BLaER1 (cell line): ENCODE measurements around the gene FES.
A peak's percentile ranks its signal among the peaks of the same experiment; 100 is the strongest.
"Not testable (repeated sequence)": the region's sequence is repeated elsewhere in the genome, so short reads cannot be mapped to it uniquely, and the experiment has no call there.

ENCODE experiments used
- H3K27ac ChIP-seq: shearing (Covaris generic); formaldehyde crosslinking; 2 replicates; pipeline ENCODE4 v1.8.1; 2022
- H3K27me3 ChIP-seq: shearing (Covaris generic); formaldehyde crosslinking; 2 replicates; pipeline ENCODE4 v1.8.1; 2022
- H3K36me3 ChIP-seq: shearing (Covaris generic); formaldehyde crosslinking; 2 replicates; pipeline ENCODE4 v1.8.1; 2022
- H3K4me1 ChIP-seq: shearing (Covaris generic); formaldehyde crosslinking; 2 replicates; pipeline ENCODE4 v1.8.1; 2022
- H3K4me2 ChIP-seq: shearing (Covaris generic); formaldehyde crosslinking; 2 replicates; pipeline ENCODE4 v1.8.1; 2022
- H3K4me3 ChIP-seq: shearing (Covaris generic); formaldehyde crosslinking; 2 replicates; pipeline ENCODE4 v1.8.1; 2022
- H3K9ac ChIP-seq: shearing (Covaris generic); formaldehyde crosslinking; 2 replicates; pipeline ENCODE4 v1.8.1; 2022
- H3K9me3 ChIP-seq: shearing (Covaris generic); formaldehyde crosslinking; 2 replicates; pipeline ENCODE4 v1.8.1; 2022
- H4K20me1 ChIP-seq: shearing (Covaris generic); formaldehyde crosslinking; 2 replicates; pipeline ENCODE4 v1.8.1; 2022
- Cebpa-rat ChIP-seq: shearing (Covaris generic); IDR thresholded peaks from 2 replicates; pipeline ENCODE4 v1.8.1; 2022

FES gene

GRCh38 chr15:90907051-90907660 lies 22.9 kb downstream of the FES start:
- Histone ChIP-seq H3K27me3 (no peaks in the 10 kb centered on the region), H3K4me1 (peaks cover 22% of the 10 kb centered on the region), H3K4me2 (no peak overlapping the region), H4K20me1 (peaks cover 9% of the 10 kb centered on the region; the same call in 1 of the 2 replicates), H3K9me3 (no peaks in the 10 kb centered on the region), H3K36me3 (peaks cover 76% of the 10 kb centered on the region), H3K9ac (0 out of 2 replicates have a peak overlapping the region, but pooled peaks have one; percentile 14), H3K27ac (no peak overlapping the region), H3K4me3 (no peak overlapping the region)
- no peak for TF ChIP-seq Cebpa-rat

- Histone ChIP-seq H3K9me3 (no peaks in the 10 kb centered on the region), H4K20me1 (peaks cover 9% of the 10 kb centered on the region; the same call in 1 of the 2 replicates), H3K36me3 (peaks cover 84% of the 10 kb centered on the region), H3K27me3 (no peaks in the 10 kb centered on the region), H3K4me1 (peaks cover 22% of the 10 kb centered on the region), H3K4me3 (no peak overlapping the region), H3K27ac (no peak overlapping the region), H3K4me2 (no peak overlapping the region), H3K9ac (0 out of 2 replicates have a peak overlapping the region, but pooled peaks have one; percentile 14)
- no peak for TF ChIP-seq Cebpa-rat
Observed at GRCh38 chr15:90907838-90908507, 23.7 kb downstream of the FES start.

- not testable (repeated sequence) for H3K27me3 ChIP-seq, H4K20me1 ChIP-seq, H3K27ac ChIP-seq, H3K4me3 ChIP-seq, H3K9me3 ChIP-seq, H3K9ac ChIP-seq, H3K4me2 ChIP-seq
- Histone ChIP-seq H3K36me3 (peaks cover 99% of the 10 kb centered on the region), H3K4me1 (peaks cover 18% of the 10 kb centered on the region)
Observed at GRCh38 chr15:90909449-90909848, 25.1 kb downstream of the FES start.

GRCh38 chr15:90909976-90910375 lies 25.7 kb downstream of the FES start:
- H3K4me3 ChIP-seq, result no peak overlapping the region
- H3K9me3 ChIP-seq, result no peaks in the 10 kb centered on the region
- no peak overlapping the region for H3K9ac ChIP-seq
- peaks cover 18% of the 10 kb centered on the region for H3K4me1 ChIP-seq
- no peaks in the 10 kb centered on the region for H3K27me3 ChIP-seq
- H3K27ac ChIP-seq, result no peak overlapping the region
- no peak for TF ChIP-seq Cebpa-rat
- H3K36me3 ChIP-seq, result peaks cover 100% of the 10 kb centered on the region
- H3K4me2 ChIP-seq, result no peak overlapping the region
- H4K20me1 ChIP-seq, result peaks cover 9% of the 10 kb centered on the region; the same call in 1 of the 2 replicates

- Histone ChIP-seq H3K4me2 (no peak overlapping the region), H3K9me3 (no peaks in the 10 kb centered on the region), H4K20me1 (peaks cover 9% of the 10 kb centered on the region; the same call in 1 of the 2 replicates), H3K27ac (no peak overlapping the region), H3K4me1 (peaks cover 25% of the 10 kb centered on the region), H3K9ac (no peak overlapping the region), H3K36me3 (peaks cover 100% of the 10 kb centered on the region), H3K27me3 (no peaks in the 10 kb centered on the region), H3K4me3 (no peak overlapping the region)
- no peak for TF ChIP-seq Cebpa-rat
Observed at GRCh38 chr15:90910441-90911301, 26.4 kb downstream of the FES start.

GRCh38 chr15:90911302-90911623 lies 27.0 kb downstream of the FES start:
- 0 out of 2 replicates have a peak, but pooled peaks cover 9% of the 10 kb centered on the region for H4K20me1 ChIP-seq
- H3K27me3 ChIP-seq, result no peaks in the 10 kb centered on the region
- peaks cover 31% of the 10 kb centered on the region for H3K4me1 ChIP-seq
- peaks cover 100% of the 10 kb centered on the region for H3K36me3 ChIP-seq
- H3K4me2 ChIP-seq, result no peak overlapping the region
- no peaks in the 10 kb centered on the region for H3K9me3 ChIP-seq
- no peak overlapping the region for H3K9ac ChIP-seq
- no peak overlapping the region for H3K4me3 ChIP-seq
- H3K27ac ChIP-seq, result no peak overlapping the region
- TF ChIP-seq Cebpa-rat, result no peak

- H3K36me3 ChIP-seq, result peaks cover 100% of the 10 kb centered on the region
- TF ChIP-seq Cebpa-rat, result no peak
- no peak overlapping the region for H3K4me2 ChIP-seq
- H4K20me1 ChIP-seq, result 0 out of 2 replicates have a peak, but pooled peaks cover 5% of the 10 kb centered on the region
- no peak overlapping the region for H3K9ac ChIP-seq
- no peaks in the 10 kb centered on the region for H3K9me3 ChIP-seq
- H3K27me3 ChIP-seq, result no peaks in the 10 kb centered on the region
- H3K27ac ChIP-seq, result no peak overlapping the region
- H3K4me1 ChIP-seq, result peaks cover 31% of the 10 kb centered on the region
- H3K4me3 ChIP-seq, result no peak overlapping the region
Observed at GRCh38 chr15:90911906-90912769, 27.8 kb downstream of the FES start.

- no peak overlapping the region for H3K4me3 ChIP-seq
- no peak overlapping the region for H3K4me2 ChIP-seq
- H3K27me3 ChIP-seq, result no peaks in the 10 kb centered on the region
- H4K20me1 ChIP-seq, result 0 out of 2 replicates have a peak, but pooled peaks cover 5% of the 10 kb centered on the region
- peaks cover 100% of the 10 kb centered on the region for H3K36me3 ChIP-seq
- H3K9ac ChIP-seq, result no peak overlapping the region
- no peak overlapping the region for H3K27ac ChIP-seq
- peaks cover 31% of the 10 kb centered on the region for H3K4me1 ChIP-seq
- no peak for TF ChIP-seq Cebpa-rat
- no peaks in the 10 kb centered on the region for H3K9me3 ChIP-seq
Observed at GRCh38 chr15:90912770-90913075, 28.4 kb downstream of the FES start.

- no peak for TF ChIP-seq Cebpa-rat
- H4K20me1 ChIP-seq, result 0 out of 2 replicates have a peak, but pooled peaks cover 5% of the 10 kb centered on the region
Observed at GRCh38 chr15:90913398-90913944, 29.2 kb downstream of the FES start.

More at GRCh38 chr15:90913398-90913944, 29.2 kb downstream of the FES start:
- no peak overlapping the region for H3K4me3 ChIP-seq
- no peaks in the 10 kb centered on the region for H3K9me3 ChIP-seq
- H3K4me2 ChIP-seq, result no peak overlapping the region
- peaks cover 31% of the 10 kb centered on the region for H3K4me1 ChIP-seq
- no peaks in the 10 kb centered on the region for H3K27me3 ChIP-seq
- no peak overlapping the region for H3K27ac ChIP-seq
- H3K9ac ChIP-seq, result no peak overlapping the region
- H3K36me3 ChIP-seq, result peaks cover 100% of the 10 kb centered on the region
